Heart left ventricle (tissue), 13 donors: ENCODE measurements around the gene ATP1A2.

Source experiments
- CTCF ChIP-seq, 12 donors: fragments of 200-600 bp; sonication (generic) in 4 of 12; IDR thresholded peaks; one replicate each; pipeline versions ENCODE4 v1.5.0 to v1.8.0; 2018 to 2022; ENCODE audit warnings: antibody characterized with exemption in 12 of 12, mild to moderate bottlenecking in 5 of 12
- POLR2A ChIP-seq, 2 donors: fragments of 450-650 bp; IDR thresholded peaks; one replicate each; pipeline ENCODE4 v1.6.1; 2017; ENCODE audit warnings: antibody characterized with exemption in 2 of 2, mild to moderate bottlenecking in 2 of 2, moderate library complexity in 2 of 2
- donor health status: ischemic (EF 13 %, LVEDD 7.1; RV severe dilation, severe dysfunction).
- donor health status: DM: no; HTN: yes; CAD: no.
- donor health status: DM: no; HTN: no; CAD: no.
- donor health status: ischemic (EF 25% LVEDD 6.9; RV normal size, moderate dysfunction).
- donor health status: ischemic (EF 25% LVEDD 5.7; RV mildly dilated, moderate dysfunction).
- donor health status: ischemic (EF 35%, LVEDD 5.7; RV mildly dilated, moderate dysfunction).
- donor health status: nonischemic (EF 11% LVEDD 7.7; RV severe dilation, severe dysfunction).
- donor health status: DM: yes; HTN: yes; CAD: no.
- donor health status: PGD.
- donor health status: ischemic (EF 29% LVEDD 5.4; RV normal size, mild dysfunction).
- donor health status: nonischemic (EF 23%, LVEDD 6.1; RV moderate dilation, normal function).

GRCh38 chr1:160115545-160116282 is at the start of gene ATP1A2:
- TF ChIP-seq CTCF (IDR thresholded peaks at IDR 0.05) (no peak), POLR2A (IDR thresholded peaks at IDR 0.05) (peak; percentile 45 to 85)
